Smooth muscle cell (in vitro differentiated cells): ENCODE results near the gene SERPINA4. TPM values are rescaled to one million over a fixed set of nuclear protein-coding genes. Genes with fewer than 3 reads are reported as not detected.

Source experiments
- DNase-seq: peaks from one replicate; lab custom pipeline; 2025; ENCODE audit not compliant: unreplicated experiment; lab: John Stamatoyannopoulos, UW
- H2AFZ ChIP-seq: fragments of 200-600 bp; sonication (generic); 2 replicates; pipeline ENCODE4 v1.6.0; 2016; ENCODE audit warnings: antibody characterized with exemption, low read depth, mild to moderate bottlenecking
- H3F3A ChIP-seq: fragments of 200-600 bp; sonication (generic); 2 replicates; pipeline ENCODE4 v1.6.0; 2017; ENCODE audit warnings: antibody characterized with exemption, low read depth
- H3K27ac ChIP-seq: fragments of 200-600 bp; sonication (generic); 2 replicates; pipeline ENCODE4 v1.5.1; 2016; ENCODE audit warnings: low read depth, mild to moderate bottlenecking
- H3K27me3 ChIP-seq: fragments of 200-600 bp; sonication (generic); 2 replicates; pipeline ENCODE4 v1.6.1; 2016; ENCODE audit warnings: low read depth, mild to moderate bottlenecking
- H3K36me3 ChIP-seq: fragments of 200-600 bp; sonication (generic); 2 replicates; pipeline ENCODE4 v1.5.1; 2016; ENCODE audit warnings: low read depth
- H3K4me1 ChIP-seq: fragments of 200-600 bp; sonication (generic); 2 replicates; pipeline ENCODE4 v1.5.1; 2016; ENCODE audit warnings: low read depth
- H3K4me2 ChIP-seq: fragments of 200-600 bp; sonication (generic); 2 replicates; pipeline ENCODE4 v1.6.0; 2016; ENCODE audit warnings: mild to moderate bottlenecking
- H3K4me3 ChIP-seq: fragments of 200-600 bp; sonication (generic); 2 replicates; pipeline ENCODE4 v1.5.1; 2016; ENCODE audit warnings: mild to moderate bottlenecking
- H3K79me2 ChIP-seq: fragments of 200-600 bp; sonication (generic); 2 replicates; pipeline ENCODE4 v1.6.0; 2016; ENCODE audit warnings: low read depth, mild to moderate bottlenecking
- H3K9ac ChIP-seq: fragments of 200-600 bp; sonication (generic); 2 replicates; pipeline ENCODE4 v1.6.0; 2016; ENCODE audit warnings: low read depth
- H3K9me3 ChIP-seq: fragments of 200-600 bp; sonication (generic); replicated peaks from 2 replicates; pipeline ENCODE4 v1.5.1; 2016; ENCODE audit warnings: low read depth
- H4K20me1 ChIP-seq: fragments of 200-600 bp; sonication (generic); 2 replicates; pipeline ENCODE4 v1.6.0; 2016; ENCODE audit warnings: low read depth
- WGBS: methylation state at CpG from one replicate; pipeline ENCODE4 v1.1.7; 2016; ENCODE audit warnings: low lambda C conversion rate; 5-methylcytosine and 5-hydroxymethylcytosine counted together
- polyA plus RNA-seq: library from polyadenylated mRNA; unstranded; fragments of >200 nt; fragmentation: Nextera tagmentation; extraction: Ambion mirVana; gene quantifications from 2 replicates; pipeline ENCODE4 v1.2.1, GENCODE V29; 2016
- total RNA-seq: library from RNA; depleted of rRNA; stranded (reverse); fragments of >200 nt; gene quantifications from 2 replicates; pipeline ENCODE4 v1.2.3, GENCODE V29; 2014
- TF ChIP-seq, protein P1 (sequence below): fragments of 200-600 bp; sonication (generic); IDR thresholded peaks from 2 replicates; pipeline ENCODE4 v1.5.1; 2017; ENCODE audit warnings: borderline replicate concordance, mild to moderate bottlenecking, antibody characterized with exemption; ENCODE audit not compliant: insufficient read depth, poor library complexity, severe bottlenecking

The SERPINA4 gene
- total and polyA plus RNA-seq, 2 experiments from 2014 or later: not detected

DNA sequence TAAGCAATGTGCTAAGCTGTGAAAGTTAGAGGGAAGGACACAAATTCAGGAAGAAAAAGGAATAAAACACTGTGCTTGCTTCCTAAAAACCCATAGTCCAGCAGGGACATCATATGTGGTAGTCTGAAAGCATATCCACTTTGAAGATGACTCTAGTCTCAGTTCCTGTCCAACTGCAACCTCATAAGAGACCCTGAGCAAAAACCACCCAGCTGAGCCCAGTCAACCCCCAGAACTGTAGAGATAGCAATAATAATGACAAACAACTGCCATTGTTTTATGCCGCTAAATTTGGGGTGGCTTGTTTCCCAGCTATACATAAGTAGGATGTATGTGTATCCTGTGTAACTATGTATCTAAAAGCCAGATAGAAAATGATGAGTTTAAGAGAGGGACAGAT, 3.9 kb upstream of the SERPINA4 start:
- H3K9me3 ChIP-seq: no peaks in the 10 kb centered on the region
- no peaks in the 10 kb centered on the region for H3K27me3 ChIP-seq
- H3K4me2 ChIP-seq: no peak overlapping the region
- WGBS: 100% methylated on average over 1 of the region's 1 CpG
- TF ChIP-seq, protein P1, sequence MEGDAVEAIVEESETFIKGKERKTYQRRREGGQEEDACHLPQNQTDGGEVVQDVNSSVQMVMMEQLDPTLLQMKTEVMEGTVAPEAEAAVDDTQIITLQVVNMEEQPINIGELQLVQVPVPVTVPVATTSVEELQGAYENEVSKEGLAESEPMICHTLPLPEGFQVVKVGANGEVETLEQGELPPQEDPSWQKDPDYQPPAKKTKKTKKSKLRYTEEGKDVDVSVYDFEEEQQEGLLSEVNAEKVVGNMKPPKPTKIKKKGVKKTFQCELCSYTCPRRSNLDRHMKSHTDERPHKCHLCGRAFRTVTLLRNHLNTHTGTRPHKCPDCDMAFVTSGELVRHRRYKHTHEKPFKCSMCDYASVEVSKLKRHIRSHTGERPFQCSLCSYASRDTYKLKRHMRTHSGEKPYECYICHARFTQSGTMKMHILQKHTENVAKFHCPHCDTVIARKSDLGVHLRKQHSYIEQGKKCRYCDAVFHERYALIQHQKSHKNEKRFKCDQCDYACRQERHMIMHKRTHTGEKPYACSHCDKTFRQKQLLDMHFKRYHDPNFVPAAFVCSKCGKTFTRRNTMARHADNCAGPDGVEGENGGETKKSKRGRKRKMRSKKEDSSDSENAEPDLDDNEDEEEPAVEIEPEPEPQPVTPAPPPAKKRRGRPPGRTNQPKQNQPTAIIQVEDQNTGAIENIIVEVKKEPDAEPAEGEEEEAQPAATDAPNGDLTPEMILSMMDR: no peak
- no peak overlapping the region for H2AFZ ChIP-seq
- no peak overlapping the region for H3K4me3 ChIP-seq
- no peak overlapping the region for H3K9ac ChIP-seq
- no peak for DNase-seq
- H3K79me2 ChIP-seq: no peaks in the 10 kb centered on the region
- H3K36me3 ChIP-seq: no peaks in the 10 kb centered on the region
- H3K27ac ChIP-seq: no peak overlapping the region
- H4K20me1 ChIP-seq: no peaks in the 10 kb centered on the region
- no peaks in the 10 kb centered on the region for H3F3A ChIP-seq
- H3K4me1 ChIP-seq: no peaks in the 10 kb centered on the region

DNA sequence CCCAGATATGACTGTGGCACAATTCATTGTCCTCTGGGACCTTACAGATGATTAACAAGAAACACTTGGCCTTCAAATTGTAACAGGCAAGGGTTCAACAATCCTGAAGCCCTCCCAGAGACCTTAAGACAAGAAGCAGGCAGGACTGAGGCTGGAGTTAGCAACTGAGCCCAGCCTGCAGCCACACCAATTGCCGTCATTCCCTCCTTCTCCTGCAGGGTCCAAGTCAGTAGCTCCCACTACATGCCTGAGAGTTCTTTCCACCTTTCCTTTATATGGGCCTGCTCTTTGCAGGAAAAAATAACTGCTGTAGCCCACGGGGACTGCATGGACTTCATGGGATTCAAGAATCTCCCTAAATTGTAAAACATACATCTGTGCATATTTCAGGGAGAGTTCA, 2.4 kb upstream of the SERPINA4 start:
- H3K79me2 ChIP-seq: no peaks in the 10 kb centered on the region
- no peak overlapping the region for H3K4me2 ChIP-seq
- no peak overlapping the region for H3K27ac ChIP-seq
- no peaks in the 10 kb centered on the region for H3K36me3 ChIP-seq
- no peaks in the 10 kb centered on the region for H3K9me3 ChIP-seq
- H4K20me1 ChIP-seq: no peaks in the 10 kb centered on the region
- no peaks in the 10 kb centered on the region for H3K27me3 ChIP-seq
- H3K9ac ChIP-seq: no peak overlapping the region
- DNase-seq: no peak
- TF ChIP-seq, protein P1: no peak
- H2AFZ ChIP-seq: no peak overlapping the region
- H3K4me1 ChIP-seq: no peaks in the 10 kb centered on the region
- 85% methylated on average over 2 of the region's 2 CpGs for WGBS
- H3K4me3 ChIP-seq: no peak overlapping the region
- H3F3A ChIP-seq: no peaks in the 10 kb centered on the region

DNA sequence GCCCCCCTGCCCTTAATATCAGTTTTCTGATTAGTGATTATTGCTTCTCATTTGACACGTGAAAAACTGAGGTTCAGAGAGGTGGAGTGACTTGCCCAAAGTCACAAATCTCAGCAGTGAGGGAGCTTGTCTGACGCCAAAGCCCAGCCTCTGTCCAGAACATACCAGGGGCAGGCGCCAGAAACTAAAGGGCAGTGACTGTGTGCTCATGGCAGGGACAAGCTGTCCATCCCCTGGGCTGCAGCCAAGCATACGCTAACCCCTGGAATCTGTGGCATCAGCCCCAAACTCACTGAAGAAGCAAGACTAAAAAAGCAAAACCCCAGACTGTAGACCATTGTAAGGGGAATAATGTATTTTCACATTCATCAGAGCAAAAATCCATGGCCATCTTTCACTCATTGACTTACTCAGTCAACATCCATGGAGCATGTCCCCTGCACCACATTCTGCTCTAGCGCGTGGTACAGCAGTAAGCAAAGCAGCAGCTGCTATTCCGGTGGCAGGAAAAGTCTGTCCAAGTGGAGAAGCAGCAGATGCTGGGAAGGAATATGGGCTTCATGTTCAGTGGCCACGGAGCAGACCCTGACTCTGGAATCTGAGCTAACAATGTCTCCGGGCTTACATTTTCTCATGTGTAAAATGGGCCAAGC, 1.5 kb upstream of the SERPINA4 start:
- Histone ChIP-seq H3K9ac (no peak overlapping the region), H4K20me1 (no peaks in the 10 kb centered on the region), H3K36me3 (no peaks in the 10 kb centered on the region), H3K9me3 (no peaks in the 10 kb centered on the region), H3K27me3 (no peaks in the 10 kb centered on the region), H2AFZ (no peak overlapping the region), H3K4me2 (no peak overlapping the region), H3K4me3 (no peak overlapping the region), H3K4me1 (no peaks in the 10 kb centered on the region), H3K27ac (no peak overlapping the region), H3F3A (no peaks in the 10 kb centered on the region), H3K79me2 (no peaks in the 10 kb centered on the region)
- TF ChIP-seq, protein P1: no peak
- DNase-seq: no peak
- WGBS: 89% methylated on average over 9 of the region's 9 CpGs

DNA sequence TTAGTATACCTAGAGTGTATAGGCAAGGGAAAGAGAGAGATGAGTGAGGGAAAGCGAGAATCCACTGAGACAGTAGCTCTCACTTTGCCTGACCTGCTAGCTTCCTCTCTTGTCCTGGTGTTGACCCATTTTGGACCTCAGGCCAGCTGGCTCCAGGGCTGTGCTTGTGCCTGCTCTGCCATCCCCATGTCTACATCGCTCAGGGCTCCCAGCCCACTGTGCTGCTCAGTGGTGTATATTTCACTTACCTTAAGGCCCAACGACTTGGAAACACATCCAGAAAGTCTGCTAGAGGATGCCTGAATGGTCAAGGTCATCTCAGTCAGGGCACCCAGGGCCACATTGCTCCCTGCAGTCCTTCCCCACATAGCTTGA, 964 bp upstream of the SERPINA4 start:
- TF ChIP-seq, protein P1: no peak
- H3F3A ChIP-seq: no peaks in the 10 kb centered on the region
- no peak overlapping the region for H3K4me3 ChIP-seq
- H3K4me2 ChIP-seq: no peak overlapping the region
- H3K27me3 ChIP-seq: no peaks in the 10 kb centered on the region
- no peaks in the 10 kb centered on the region for H3K9me3 ChIP-seq
- H3K36me3 ChIP-seq: no peaks in the 10 kb centered on the region
- no peak overlapping the region for H3K9ac ChIP-seq
- DNase-seq: no peak
- H4K20me1 ChIP-seq: no peaks in the 10 kb centered on the region
- no peak overlapping the region for H2AFZ ChIP-seq
- H3K79me2 ChIP-seq: no peaks in the 10 kb centered on the region
- H3K4me1 ChIP-seq: no peaks in the 10 kb centered on the region
- H3K27ac ChIP-seq: no peak overlapping the region
- WGBS: 78% methylated on average over 3 of the region's 3 CpGs
